Karpas-422 (cell line): ENCODE results near the gene C19orf67. TPM values are rescaled to one million over a fixed set of nuclear protein-coding genes. Genes with fewer than 3 reads are reported as not detected.
A peak's percentile ranks its signal among the peaks of the same experiment; 100 is the strongest.

ENCODE experiments used
- DNase-seq: peaks from one replicate; pipeline ENCODE4 v3.0.0-alpha.2; 2015
- H2AFZ ChIP-seq: fragments of 200-600 bp; sonication (generic); 2 replicates; pipeline ENCODE4 v1.6.1; 2014; ENCODE audit warnings: antibody characterized with exemption, low read length, mixed read lengths
- H3K27ac ChIP-seq: fragments of 200-600 bp; sonication (generic); 2 replicates; pipeline ENCODE4 v1.5.1; 2014; ENCODE audit warnings: mild to moderate bottlenecking, low read length, moderate library complexity
- H3K27me3 ChIP-seq: fragments of 200-600 bp; sonication (generic); 2 replicates; pipeline ENCODE4 v1.6.1; 2014; ENCODE audit warnings: low read length, mixed read lengths
- H3K36me3 ChIP-seq: fragments of 200-600 bp; sonication (generic); 2 replicates; pipeline ENCODE4 v1.6.1; 2014; ENCODE audit warnings: low read length, mixed read lengths; ENCODE audit not compliant: insufficient read depth
- H3K4me1 ChIP-seq: fragments of 200-600 bp; sonication (generic); 2 replicates; pipeline ENCODE4 v1.6.1; 2014; ENCODE audit warnings: mild to moderate bottlenecking, low read length, mixed read lengths
- H3K4me2 ChIP-seq: fragments of 200-600 bp; sonication (generic); 2 replicates; pipeline ENCODE4 v1.6.1; 2014; ENCODE audit warnings: low read length, low read depth, mild to moderate bottlenecking; ENCODE audit not compliant: poor library complexity, severe bottlenecking
- H3K4me3 ChIP-seq: fragments of 200-600 bp; sonication (generic); 2 replicates; pipeline ENCODE4 v1.5.1; 2014; ENCODE audit warnings: mild to moderate bottlenecking, antibody characterized with exemption, low read length, mixed read lengths
- H3K79me2 ChIP-seq: fragments of 200-600 bp; sonication (generic); 2 replicates; pipeline ENCODE4 v1.6.1; 2014; ENCODE audit warnings: mild to moderate bottlenecking, low read length, mixed read lengths
- H3K9ac ChIP-seq: fragments of 200-600 bp; sonication (generic); 2 replicates; pipeline ENCODE4 v1.6.0; 2014; ENCODE audit warnings: low read length
- H3K9me2 ChIP-seq: fragments of 200-600 bp; sonication (generic), shearing (Covaris generic); replicated peaks from 2 replicates; pipeline ENCODE4 v1.6.0; 2014; ENCODE audit warnings: mild to moderate bottlenecking, low read length, moderate library complexity; ENCODE audit not compliant: insufficient read depth
- H3K9me3 ChIP-seq: fragments of 300-700, 200-600 bp; sonication (generic); 2 replicates; pipeline ENCODE4 v1.6.1; 2014; ENCODE audit warnings: low read length, mixed read lengths
- H4K20me1 ChIP-seq: fragments of 200-600 bp; sonication (generic); 2 replicates; pipeline ENCODE4 v1.6.1; 2014; ENCODE audit warnings: mild to moderate bottlenecking, antibody characterized with exemption, low read length, low read depth; ENCODE audit not compliant: insufficient read depth
- total RNA-seq: library from RNA; depleted of rRNA; stranded (reverse); fragments of >200 nt; shearing (Covaris generic); gene quantifications from 2 replicates; pipeline ENCODE4 v1.2.3, GENCODE V29; 2014; ENCODE audit warnings: low replicate concordance

C19orf67 gene
- total RNA-seq, 1 experiment from 2014 or later: 0.37 TPM

- Histone ChIP-seq H4K20me1 (0 out of 2 replicates have a peak, but pooled peaks cover 4% of the 10 kb centered on the region), H3K4me1 (peaks cover 40% of the 10 kb centered on the region), H3K36me3 (no peaks in the 10 kb centered on the region), H3K27ac (no peak overlapping the region), H3K4me3 (peak overlapping the region; percentile 70; the same call in 1 of the 2 replicates), H3K4me2 (no peak overlapping the region), H2AFZ (no peak overlapping the region), H3K27me3 (no peaks in the 10 kb centered on the region), H3K9ac (no peak overlapping the region), H3K9me3 (no peaks in the 10 kb centered on the region), H3K79me2 (peaks cover 55% of the 10 kb centered on the region), H3K9me2 (no peaks in the 10 kb centered on the region)
- DNase-seq: no peak
These were observed 28.9 kb upstream of the C19orf67 start for GRCh38 chr19:14114439-14114838.

GRCh38 chr19:14113762-14114414, 28.3 kb upstream of the C19orf67 start:
- 0 out of 2 replicates have a peak, but pooled peaks cover 4% of the 10 kb centered on the region for H4K20me1 ChIP-seq
- peaks cover 38% of the 10 kb centered on the region for H3K4me1 ChIP-seq
- H3K36me3 ChIP-seq: no peaks in the 10 kb centered on the region
- H3K79me2 ChIP-seq: peaks cover 55% of the 10 kb centered on the region
- peak overlapping the region; percentile 75 for H3K9ac ChIP-seq
- peak; percentile 94 for DNase-seq
- H3K4me2 ChIP-seq: peak overlapping the region; percentile 74
- H3K27ac ChIP-seq: no peak overlapping the region
- peak overlapping the region; percentile 70 for H3K4me3 ChIP-seq
- H3K9me3 ChIP-seq: no peaks in the 10 kb centered on the region
- H3K9me2 ChIP-seq: no peaks in the 10 kb centered on the region
- 0 out of 2 replicates have a peak overlapping the region, but pooled peaks have one; percentile 28 for H2AFZ ChIP-seq
- H3K27me3 ChIP-seq: no peaks in the 10 kb centered on the region

DNA sequence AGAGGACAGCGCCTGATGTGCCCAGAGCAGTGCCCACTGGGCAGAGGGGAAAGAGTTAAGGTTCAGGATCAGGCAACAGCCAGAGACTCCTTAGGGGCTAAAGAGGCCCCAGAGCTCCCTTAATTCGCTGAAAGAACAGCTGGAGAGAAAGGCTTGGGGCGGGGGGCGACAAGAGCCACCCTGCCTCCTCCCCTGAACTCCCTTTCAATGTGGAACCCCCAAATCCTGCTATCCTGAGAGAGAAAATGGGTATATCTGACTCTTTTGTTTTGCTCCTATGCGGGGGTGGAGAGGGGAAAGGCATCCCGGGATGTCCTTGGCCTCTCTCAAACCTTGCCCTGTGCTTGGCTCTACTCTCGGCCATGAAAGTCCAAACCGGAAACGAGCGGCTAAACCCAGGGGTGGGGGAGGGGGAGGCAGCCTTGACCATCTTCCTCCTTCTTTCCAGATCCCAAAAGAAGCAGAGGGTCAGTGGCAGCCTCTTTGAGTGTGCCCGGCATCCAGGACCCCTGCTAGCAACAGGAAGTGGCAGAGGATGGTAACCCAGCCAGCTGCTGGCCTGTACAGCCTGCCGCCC, 27.3 kb upstream of the C19orf67 start:
- Histone ChIP-seq H3K4me3 (peak overlapping the region; percentile 70; the same call in 1 of the 2 replicates), H3K27ac (no peak overlapping the region), H3K36me3 (no peaks in the 10 kb centered on the region), H3K27me3 (no peaks in the 10 kb centered on the region), H3K9me2 (no peaks in the 10 kb centered on the region), H3K79me2 (peaks cover 55% of the 10 kb centered on the region), H3K9ac (peak overlapping the region; percentile 75), H3K4me2 (peak overlapping the region; percentile 74), H3K4me1 (peaks cover 32% of the 10 kb centered on the region), H2AFZ (no peak overlapping the region), H3K9me3 (no peaks in the 10 kb centered on the region), H4K20me1 (0 out of 2 replicates have a peak, but pooled peaks cover 4% of the 10 kb centered on the region)
- peak; percentile 32 for DNase-seq

GRCh38 chr19:14112051-14112808, 26.6 kb upstream of the C19orf67 start:
- Histone ChIP-seq H3K4me1 (peaks cover 32% of the 10 kb centered on the region), H3K9me3 (no peaks in the 10 kb centered on the region), H3K9ac (no peak overlapping the region), H3K27me3 (no peaks in the 10 kb centered on the region), H3K4me2 (no peak overlapping the region), H4K20me1 (0 out of 2 replicates have a peak, but pooled peaks cover 4% of the 10 kb centered on the region), H2AFZ (no peak overlapping the region), H3K9me2 (no peaks in the 10 kb centered on the region), H3K36me3 (no peaks in the 10 kb centered on the region), H3K27ac (no peak overlapping the region), H3K79me2 (peaks cover 55% of the 10 kb centered on the region), H3K4me3 (no peak overlapping the region)
- DNase-seq: peak; percentile 38

- Histone ChIP-seq H3K79me2 (peaks cover 47% of the 10 kb centered on the region), H3K27ac (no peak overlapping the region), H4K20me1 (no peaks in the 10 kb centered on the region), H3K9me2 (no peaks in the 10 kb centered on the region), H3K9ac (no peak overlapping the region), H3K27me3 (no peaks in the 10 kb centered on the region), H3K4me1 (peaks cover 27% of the 10 kb centered on the region), H3K4me3 (no peak overlapping the region), H3K9me3 (no peaks in the 10 kb centered on the region), H3K36me3 (no peaks in the 10 kb centered on the region), H3K4me2 (no peak overlapping the region), H2AFZ (no peak overlapping the region)
- DNase-seq: peak; percentile 12
These were observed 25.9 kb upstream of the C19orf67 start for GRCh38 chr19:14111486-14111885.

DNA sequence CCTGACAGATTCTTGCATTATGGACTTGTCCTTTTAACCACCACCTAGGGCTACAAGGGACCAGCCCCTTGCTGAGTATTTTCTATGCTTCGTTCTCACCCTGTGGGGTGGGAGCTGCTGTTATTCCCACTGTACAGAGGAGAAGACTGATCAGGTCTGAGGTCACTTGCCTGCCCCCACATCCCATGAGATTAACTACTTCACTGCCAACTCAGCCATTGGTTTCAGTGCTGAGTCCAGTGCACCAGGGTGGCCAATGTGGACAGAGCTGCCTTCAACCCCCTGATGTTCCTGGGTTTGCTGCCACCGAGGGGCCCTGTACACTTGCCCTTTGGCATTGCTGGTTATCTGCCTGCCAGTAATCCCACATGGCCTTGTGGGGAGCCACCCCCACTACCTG, 25.1 kb upstream of the C19orf67 start:
- Histone ChIP-seq H3K4me3 (no peak overlapping the region), H3K4me2 (no peak overlapping the region), H3K27ac (no peak overlapping the region), H3K9ac (no peak overlapping the region), H3K36me3 (no peaks in the 10 kb centered on the region), H3K27me3 (no peaks in the 10 kb centered on the region), H3K9me3 (no peaks in the 10 kb centered on the region), H3K9me2 (no peaks in the 10 kb centered on the region), H4K20me1 (no peaks in the 10 kb centered on the region), H3K4me1 (peaks cover 19% of the 10 kb centered on the region), H2AFZ (no peak overlapping the region), H3K79me2 (peaks cover 39% of the 10 kb centered on the region)
- DNase-seq: peak; percentile 41

GRCh38 chr19:14107581-14108461, 22.2 kb upstream of the C19orf67 start:
- Histone ChIP-seq H3K9me2 (no peaks in the 10 kb centered on the region), H3K4me1 (no peaks in the 10 kb centered on the region), H3K27ac (no peak overlapping the region), H3K79me2 (peaks cover 21% of the 10 kb centered on the region; the same call in 1 of the 2 replicates), H3K27me3 (no peaks in the 10 kb centered on the region), H4K20me1 (no peaks in the 10 kb centered on the region), H3K4me2 (no peak overlapping the region), H3K9ac (no peak overlapping the region), H3K9me3 (no peaks in the 10 kb centered on the region), H2AFZ (no peak overlapping the region), H3K4me3 (no peak overlapping the region), H3K36me3 (no peaks in the 10 kb centered on the region)
- DNase-seq: peak; percentile 37
